ENCODE measurements around the gene LTBP1.

Gene LTBP1

DNA sequence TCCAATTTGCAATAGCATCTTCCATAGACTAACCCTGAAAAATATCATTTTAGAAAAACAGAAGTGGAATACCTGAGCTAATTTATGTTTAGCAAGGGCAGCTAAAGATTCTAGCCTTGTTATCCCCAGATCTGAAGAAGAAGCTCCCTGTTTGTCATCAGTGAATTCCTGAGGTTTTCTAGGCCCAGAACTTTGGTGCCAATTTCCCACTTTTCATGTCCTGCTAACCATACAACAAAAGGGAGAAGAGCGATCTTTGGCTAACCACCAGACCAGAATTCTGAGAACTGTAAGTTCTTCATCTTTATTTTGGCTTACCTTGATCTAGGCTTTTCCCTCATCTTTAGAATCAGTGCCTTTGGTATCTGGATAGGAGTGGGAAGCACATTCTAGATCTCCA lies 478.4 kb downstream of the LTBP1 start:
- Histone ChIP-seq H3K9me3 (ENCODE audit: control insufficient read depth, insufficient read depth, low read length) (no peaks in the 10 kb centered on the region), H3K4me2 (ENCODE audit: low read length) (no peak overlapping the region), H3K79me2 (ENCODE audit: control insufficient read depth, low read length) (no peaks in the 10 kb centered on the region), H3K4me1 (ENCODE audit: control insufficient read depth, low read length) (no peaks in the 10 kb centered on the region), H3K27me3 (ENCODE audit: control insufficient read depth, low read length) (no peaks in the 10 kb centered on the region), H4K20me1 (ENCODE audit: control insufficient read depth, insufficient read depth, low read depth, low read length) (no peaks in the 10 kb centered on the region), H3K27ac (ENCODE audit: low read depth, low read length) (no peak overlapping the region), H3K9me2 (replicated peaks; ENCODE audit: control insufficient read depth, low read length) (no peaks in the 10 kb centered on the region), H3K4me3 (ENCODE audit: low read length) (no peak overlapping the region), H3K36me3 (ENCODE audit: control insufficient read depth, low read length) (no peaks in the 10 kb centered on the region), H3F3A (ENCODE audit: control insufficient read depth, insufficient read depth) (no peaks in the 10 kb centered on the region)
- TF ChIP-seq, protein P1, sequence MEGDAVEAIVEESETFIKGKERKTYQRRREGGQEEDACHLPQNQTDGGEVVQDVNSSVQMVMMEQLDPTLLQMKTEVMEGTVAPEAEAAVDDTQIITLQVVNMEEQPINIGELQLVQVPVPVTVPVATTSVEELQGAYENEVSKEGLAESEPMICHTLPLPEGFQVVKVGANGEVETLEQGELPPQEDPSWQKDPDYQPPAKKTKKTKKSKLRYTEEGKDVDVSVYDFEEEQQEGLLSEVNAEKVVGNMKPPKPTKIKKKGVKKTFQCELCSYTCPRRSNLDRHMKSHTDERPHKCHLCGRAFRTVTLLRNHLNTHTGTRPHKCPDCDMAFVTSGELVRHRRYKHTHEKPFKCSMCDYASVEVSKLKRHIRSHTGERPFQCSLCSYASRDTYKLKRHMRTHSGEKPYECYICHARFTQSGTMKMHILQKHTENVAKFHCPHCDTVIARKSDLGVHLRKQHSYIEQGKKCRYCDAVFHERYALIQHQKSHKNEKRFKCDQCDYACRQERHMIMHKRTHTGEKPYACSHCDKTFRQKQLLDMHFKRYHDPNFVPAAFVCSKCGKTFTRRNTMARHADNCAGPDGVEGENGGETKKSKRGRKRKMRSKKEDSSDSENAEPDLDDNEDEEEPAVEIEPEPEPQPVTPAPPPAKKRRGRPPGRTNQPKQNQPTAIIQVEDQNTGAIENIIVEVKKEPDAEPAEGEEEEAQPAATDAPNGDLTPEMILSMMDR (IDR thresholded peaks at IDR 0.05; ENCODE audit: low read depth, low read length, poor library complexity, severe bottlenecking): no peak
- no peak for TF ChIP-seq EZH2phosphoT487 (IDR thresholded peaks at IDR 0.05; ENCODE audit: borderline replicate concordance, low read length)

DNA sequence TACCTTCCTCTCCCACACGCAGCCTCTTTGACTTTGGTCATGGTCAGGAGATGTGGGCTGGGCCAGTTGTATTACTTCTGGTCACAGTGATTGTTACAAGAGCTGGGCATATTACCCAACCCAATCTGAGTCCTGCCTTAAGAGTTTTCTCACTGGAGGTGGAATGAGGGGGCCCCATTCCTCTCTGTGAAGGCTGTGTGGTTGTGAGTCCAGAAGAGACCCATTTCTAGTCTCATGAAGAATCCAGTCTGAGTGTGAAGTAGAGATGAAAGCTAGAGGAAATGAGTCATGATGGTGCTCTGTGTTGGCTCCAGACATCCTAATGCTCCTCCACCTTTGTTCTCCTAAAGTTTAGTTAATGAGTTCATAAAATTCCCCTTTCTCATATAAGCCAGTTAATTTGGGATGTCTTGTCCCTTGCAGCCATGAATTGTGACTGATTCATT lies 478.9 kb downstream of the LTBP1 start:
- Histone ChIP-seq H3K36me3 (ENCODE audit: control insufficient read depth, low read length) (no peaks in the 10 kb centered on the region), H3K79me2 (ENCODE audit: control insufficient read depth, low read length) (no peaks in the 10 kb centered on the region), H3K4me2 (ENCODE audit: low read length) (no peak overlapping the region), H3K9me3 (ENCODE audit: control insufficient read depth, insufficient read depth, low read length) (no peaks in the 10 kb centered on the region), H4K20me1 (ENCODE audit: control insufficient read depth, insufficient read depth, low read depth, low read length) (no peaks in the 10 kb centered on the region), H3K4me3 (ENCODE audit: low read length) (no peak overlapping the region), H3K27me3 (ENCODE audit: control insufficient read depth, low read length) (no peaks in the 10 kb centered on the region), H3F3A (ENCODE audit: control insufficient read depth, insufficient read depth) (no peaks in the 10 kb centered on the region), H3K4me1 (ENCODE audit: control insufficient read depth, low read length) (no peaks in the 10 kb centered on the region), H3K27ac (ENCODE audit: low read depth, low read length) (no peak overlapping the region), H3K9me2 (replicated peaks; ENCODE audit: control insufficient read depth, low read length) (no peaks in the 10 kb centered on the region)
- TF ChIP-seq, protein P1 (IDR thresholded peaks at IDR 0.05; ENCODE audit: low read depth, low read length, poor library complexity, severe bottlenecking): no peak
- TF ChIP-seq EZH2phosphoT487 (IDR thresholded peaks at IDR 0.05; ENCODE audit: borderline replicate concordance, low read length): no peak

DNA sequence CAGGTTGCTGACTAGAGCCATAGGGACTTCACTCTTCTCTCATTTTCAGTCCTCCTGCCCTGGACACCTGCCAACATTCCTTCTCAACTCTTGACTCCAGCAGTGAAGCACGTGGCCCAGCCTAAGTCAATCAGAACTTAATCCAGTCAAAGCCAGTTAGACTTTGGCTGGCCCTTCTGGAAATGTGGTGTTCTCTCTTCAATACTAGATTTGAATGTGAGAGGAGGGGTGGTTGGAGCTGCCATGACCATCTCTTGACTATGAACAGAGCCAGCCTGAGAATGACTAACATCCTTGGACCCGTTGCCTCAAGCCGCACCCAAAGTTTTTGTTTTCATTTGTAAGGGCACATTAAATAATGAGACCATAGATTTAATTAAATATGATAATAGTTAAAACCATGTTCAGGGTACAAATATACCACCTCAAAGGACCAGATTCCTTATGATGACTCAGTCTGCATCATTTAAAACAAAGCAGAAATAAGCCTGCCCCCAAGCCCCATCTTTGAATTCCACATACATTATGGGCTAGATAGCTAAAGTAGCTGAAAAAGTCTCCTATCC lies 480.0 kb downstream of the LTBP1 start:
- Histone ChIP-seq H3K27me3 (ENCODE audit: control insufficient read depth, low read length) (no peaks in the 10 kb centered on the region), H3K9me3 (ENCODE audit: control insufficient read depth, insufficient read depth, low read length) (no peaks in the 10 kb centered on the region), H3K27ac (ENCODE audit: low read depth, low read length) (no peak overlapping the region), H3K4me2 (ENCODE audit: low read length) (no peak overlapping the region), H3K79me2 (ENCODE audit: control insufficient read depth, low read length) (no peaks in the 10 kb centered on the region), H3K9me2 (replicated peaks; ENCODE audit: control insufficient read depth, low read length) (no peaks in the 10 kb centered on the region), H4K20me1 (ENCODE audit: control insufficient read depth, insufficient read depth, low read depth, low read length) (no peaks in the 10 kb centered on the region), H3K4me1 (ENCODE audit: control insufficient read depth, low read length) (no peaks in the 10 kb centered on the region), H3K4me3 (ENCODE audit: low read length) (no peak overlapping the region), H3K36me3 (ENCODE audit: control insufficient read depth, low read length) (no peaks in the 10 kb centered on the region), H3F3A (ENCODE audit: control insufficient read depth, insufficient read depth) (no peaks in the 10 kb centered on the region)
- TF ChIP-seq, protein P1 (IDR thresholded peaks at IDR 0.05; ENCODE audit: low read depth, low read length, poor library complexity, severe bottlenecking): no peak
- no peak for TF ChIP-seq EZH2phosphoT487 (IDR thresholded peaks at IDR 0.05; ENCODE audit: borderline replicate concordance, low read length)

All from DOHH2 (cell line).